NCI-H345 treated with DMSO at 0.1 percent for 48 hours (cell line): ENCODE measurements around the gene EEF2.
"Not testable (repeated sequence)": the region's sequence is repeated elsewhere in the genome, so short reads cannot be mapped to it uniquely, and the experiment has no call there.

ENCODE experiments used
- DNase-seq: peaks from one replicate; lab custom pipeline; 2025; ENCODE audit not compliant: unreplicated experiment; lab: John Stamatoyannopoulos, UW

Gene EEF2

DNA sequence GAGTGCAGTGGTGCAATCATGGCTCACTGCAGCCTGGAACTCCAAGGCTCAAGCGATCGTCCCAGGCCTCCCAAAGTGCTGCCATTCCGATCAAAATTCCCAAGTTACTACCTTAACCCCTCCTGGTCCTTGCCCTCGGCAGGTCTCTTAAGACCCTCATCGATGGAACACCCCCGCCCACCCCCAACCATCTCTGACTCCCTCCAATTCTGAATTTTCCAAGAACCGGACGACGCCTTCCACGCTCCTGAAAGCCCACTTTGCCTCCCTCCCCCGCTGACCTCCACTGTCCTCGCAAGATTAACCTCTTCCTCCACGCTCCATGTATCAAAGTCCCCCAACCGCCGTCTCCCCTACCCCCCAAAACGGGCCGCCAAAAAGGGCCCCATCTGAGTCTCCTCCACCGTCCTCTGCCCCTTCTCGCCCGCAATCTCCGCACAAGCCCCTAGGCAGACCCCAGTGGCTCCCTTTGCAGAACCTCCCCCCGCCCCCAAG, 14.9 kb downstream of the EEF2 start:
- DNase-seq = no peak

DNA sequence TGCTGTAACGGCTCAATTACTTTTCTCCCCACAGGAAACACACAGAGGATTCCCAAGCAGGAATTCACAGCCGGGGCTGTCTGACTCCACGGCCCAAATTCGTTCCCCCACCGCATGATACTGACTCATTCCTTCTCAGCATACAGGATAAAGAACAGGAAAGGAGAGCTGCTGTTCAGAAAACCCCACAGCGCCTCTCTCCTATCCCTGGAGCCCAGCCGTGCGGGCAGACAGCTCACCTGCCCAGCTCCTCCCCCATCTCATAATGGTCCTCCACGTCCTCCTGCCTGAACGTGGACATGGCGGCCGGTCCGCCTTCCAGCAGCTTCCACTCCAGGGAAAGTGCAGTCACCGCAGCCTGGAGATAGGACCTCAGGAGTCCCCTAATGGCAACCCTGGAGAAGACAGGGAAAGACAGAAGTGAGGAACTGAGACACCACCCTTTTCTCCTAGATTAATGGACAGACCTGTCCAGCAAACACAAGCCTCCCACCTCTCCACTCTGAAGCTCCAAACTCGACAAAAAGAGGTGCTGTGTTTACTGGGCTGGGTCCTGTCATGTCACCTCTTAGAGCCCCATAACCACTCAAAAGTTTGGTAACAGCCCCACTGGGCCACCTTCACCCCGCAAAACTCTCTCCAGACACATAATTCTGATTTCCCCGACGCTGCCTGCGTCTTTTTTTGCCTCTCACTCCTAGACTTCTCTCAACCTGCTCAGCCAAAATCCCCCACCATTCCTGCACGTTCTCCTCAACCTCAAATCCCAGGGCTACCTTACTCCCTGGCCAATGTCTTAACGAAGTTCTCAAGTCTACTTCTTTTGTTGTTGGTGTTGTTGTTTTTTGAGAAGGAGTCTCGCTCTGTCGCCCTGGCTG, 15.6 kb downstream of the EEF2 start:
- DNase-seq = no peak

DNA sequence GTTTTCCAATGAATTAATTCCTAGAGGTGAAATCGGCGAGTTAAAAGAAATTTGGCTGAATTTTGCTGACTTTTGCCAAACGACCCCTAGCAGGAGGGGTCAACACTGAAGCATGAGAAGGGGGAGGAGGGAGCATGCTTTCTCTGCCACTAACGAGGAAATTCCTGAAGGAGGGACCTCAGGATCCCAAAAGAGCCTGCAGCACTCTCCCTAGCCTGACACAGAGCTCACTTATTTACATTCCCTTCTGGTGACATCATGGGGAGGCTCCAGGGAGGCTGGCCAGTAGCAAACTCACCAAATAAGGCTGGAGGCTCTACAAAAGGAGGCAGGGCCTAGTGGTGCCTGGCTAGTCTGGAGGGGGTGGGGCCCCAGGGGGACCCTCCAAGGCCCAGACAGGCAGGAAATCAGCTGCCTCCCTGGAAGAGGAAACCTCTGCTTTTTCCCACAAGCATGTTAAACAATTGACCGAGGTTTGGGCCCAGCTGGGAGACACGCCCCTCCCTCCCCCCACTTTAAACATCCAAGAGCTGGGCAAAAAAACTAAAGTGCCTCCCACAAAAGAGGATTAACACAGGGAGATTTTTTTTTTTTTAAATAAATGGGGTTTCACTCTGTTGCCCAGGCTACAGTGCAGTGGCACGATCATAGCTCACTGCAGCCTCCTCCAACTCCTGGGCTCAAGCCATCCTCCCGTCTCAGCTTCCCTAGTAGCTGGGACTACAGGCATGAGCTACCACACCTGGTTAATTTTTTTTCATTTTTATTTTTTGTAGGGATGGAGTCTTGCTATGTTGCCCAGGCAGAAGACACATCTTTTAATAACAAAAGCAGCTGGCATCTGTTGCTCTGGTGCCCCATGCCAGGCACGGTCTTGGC, 16.5 kb downstream of the EEF2 start:
- no peak for DNase-seq

DNA sequence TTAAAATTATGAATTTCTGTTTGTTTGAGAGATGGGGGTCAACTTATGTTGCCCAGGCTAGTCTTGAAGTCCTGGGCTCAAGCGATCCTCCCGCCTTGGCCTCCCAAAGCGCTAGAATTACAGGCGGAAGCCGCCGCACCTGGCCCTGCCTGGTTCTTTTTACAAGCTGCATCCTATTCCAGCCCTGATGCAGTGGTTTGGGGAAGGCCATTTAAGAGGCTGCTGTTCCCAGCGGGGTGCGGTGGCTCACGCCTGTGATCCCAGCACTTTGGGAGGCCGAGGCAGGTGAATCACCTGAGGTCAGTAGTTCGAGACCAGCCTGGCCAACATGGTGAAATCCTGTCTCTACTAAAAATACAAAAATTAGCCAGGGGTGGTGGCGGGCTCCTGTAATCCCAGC, 17.3 kb downstream of the EEF2 start:
- DNase-seq = not testable (repeated sequence)

DNA sequence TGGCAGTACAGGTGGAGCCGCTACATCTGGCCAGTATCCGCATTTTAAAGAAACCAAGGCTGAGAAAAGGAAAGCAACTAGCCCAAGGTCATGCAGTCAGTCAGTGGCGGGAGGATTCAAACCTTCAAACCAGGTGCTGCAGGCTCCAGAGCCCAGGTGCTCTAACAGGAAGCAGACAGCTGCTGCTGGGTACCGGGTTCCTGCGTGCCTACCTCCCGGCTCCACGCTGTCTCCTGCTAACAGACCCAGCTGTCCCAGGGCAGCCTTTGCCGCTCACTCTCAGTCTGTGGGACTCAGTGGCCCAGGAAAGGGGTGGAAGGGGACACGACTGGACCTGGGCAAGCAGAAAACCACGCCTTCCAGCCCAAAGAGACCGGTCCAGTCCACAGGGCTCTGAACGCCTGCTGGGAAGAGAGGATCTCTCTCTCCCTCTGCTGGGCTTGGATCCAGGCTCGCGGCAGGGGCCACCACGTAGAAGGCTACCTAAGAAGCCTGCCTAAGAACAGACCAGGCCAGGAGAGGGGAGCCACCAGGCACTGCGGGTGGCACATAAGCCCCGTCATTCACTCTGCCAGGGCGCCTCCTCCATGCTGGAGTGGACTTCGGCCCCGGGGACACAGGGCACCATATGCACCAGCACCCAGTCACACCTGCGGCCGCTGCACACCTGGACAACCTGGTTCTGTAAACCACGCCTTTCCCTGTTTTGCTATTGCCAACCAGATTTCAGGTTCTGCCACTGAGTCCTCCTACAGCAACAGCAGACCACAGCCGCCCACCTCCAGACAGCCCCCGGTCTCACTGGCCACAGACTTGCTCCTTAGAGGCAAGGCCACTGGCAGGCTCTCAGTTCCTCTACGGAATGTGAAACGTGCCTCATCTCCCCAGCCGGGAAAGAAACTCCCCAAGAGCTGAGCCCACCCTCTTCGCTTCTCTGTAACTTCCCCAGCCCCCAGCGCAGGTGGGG, 18.9 kb downstream of the EEF2 start:
- no peak for DNase-seq

DNA sequence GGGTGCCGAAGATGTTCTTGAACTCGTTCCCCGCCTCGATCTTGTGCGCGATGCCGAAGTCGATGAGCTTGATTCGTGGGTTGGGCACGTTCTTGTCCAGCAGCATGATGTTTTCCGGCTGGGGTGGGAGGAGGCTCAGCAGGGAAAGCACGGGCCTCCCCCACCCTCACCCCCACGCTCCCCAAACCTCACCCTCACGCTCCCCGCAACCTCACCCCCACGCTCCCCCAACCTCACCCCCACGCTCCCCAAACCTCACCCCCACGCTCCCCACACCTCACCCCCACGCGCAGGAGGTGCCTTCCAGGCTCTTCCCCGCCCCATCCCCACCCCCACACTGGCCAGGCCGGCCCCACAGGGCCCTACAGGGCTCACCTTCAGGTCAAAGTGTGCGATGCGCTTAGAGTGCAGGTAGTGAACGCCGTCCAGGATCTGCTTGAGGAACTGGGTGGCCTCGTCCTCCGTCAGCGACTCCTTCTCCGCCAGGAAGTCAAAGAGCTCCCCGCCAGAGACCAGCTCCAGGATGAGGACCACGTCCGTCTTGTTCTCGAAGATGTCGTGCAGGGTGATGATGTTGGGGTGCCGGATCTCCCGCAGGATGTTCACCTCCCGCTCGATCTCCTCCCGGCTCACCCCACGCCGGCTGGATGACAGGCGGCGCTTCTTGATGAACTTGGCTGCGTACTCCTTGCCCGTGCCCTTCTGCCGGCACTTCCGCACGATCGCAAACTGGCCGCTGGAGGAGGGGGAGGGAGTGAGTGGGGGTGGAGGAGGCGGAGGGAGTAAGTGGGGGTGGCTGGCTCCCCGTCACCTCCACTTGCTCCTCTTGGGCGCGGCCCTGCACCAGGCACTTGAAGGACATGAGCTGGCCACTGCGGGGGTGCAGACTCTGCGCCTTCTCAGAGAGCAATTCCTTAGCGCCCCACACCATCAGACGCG, 20.7 kb downstream of the EEF2 start:
- no peak for DNase-seq

DNA sequence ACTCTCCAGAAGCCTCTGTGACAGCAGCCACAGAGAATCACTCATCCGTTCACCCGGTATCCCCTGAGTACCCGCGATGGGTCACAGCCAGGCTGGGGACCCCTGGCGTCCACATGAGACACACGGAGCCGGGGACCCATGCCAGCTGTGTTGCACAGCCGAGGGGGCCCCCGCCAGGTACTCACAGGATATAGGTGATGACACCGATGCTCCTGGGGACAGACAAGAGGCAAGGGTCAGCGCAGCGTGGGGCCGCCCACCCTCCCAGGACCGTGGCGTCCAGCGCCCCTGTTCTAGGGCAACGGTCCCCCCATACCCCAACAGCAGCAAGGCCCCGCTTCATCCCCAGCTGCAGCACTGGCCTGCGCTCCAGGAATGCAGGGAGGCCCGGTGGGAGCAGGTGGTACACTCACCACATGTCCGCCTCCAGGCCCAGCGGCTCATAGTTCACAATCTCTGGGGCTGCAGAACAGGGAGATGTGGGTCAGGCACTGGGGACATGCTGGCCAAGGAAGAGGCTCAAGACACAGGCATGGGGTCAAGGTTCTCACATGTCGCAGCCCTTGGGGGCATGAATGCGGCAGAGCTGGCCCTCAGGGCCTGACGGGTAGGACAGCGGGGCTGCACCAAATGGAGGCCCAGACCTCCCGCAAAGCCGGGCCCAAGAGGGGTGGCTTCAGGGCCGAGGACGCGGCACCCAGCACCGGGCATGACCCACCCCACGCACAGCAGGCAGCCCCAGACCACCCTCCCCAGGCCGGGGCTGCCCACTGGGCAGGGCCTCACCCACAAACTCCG, 21.6 kb downstream of the EEF2 start:
- DNase-seq = no peak

DNA sequence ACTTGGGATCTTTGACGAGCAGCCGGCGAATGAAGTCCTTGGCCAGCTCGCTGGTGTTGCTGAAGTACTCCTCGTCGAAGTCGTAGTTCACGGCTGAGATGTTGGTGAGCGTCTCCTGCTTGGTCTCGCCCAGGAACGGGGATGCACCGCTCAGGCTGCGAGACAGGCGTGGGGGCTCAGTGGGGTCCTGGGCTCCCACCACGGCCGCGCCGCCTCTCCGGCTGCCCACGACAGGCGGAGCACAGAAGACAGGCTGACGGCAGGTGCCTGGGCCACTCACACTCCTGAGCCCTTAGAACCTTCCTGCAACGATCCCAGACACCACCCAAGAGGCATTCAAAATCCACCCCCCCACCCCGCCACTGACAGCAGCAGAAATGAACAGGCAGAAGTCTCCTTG, 24.3 kb downstream of the EEF2 start:
- no peak for DNase-seq

DNA sequence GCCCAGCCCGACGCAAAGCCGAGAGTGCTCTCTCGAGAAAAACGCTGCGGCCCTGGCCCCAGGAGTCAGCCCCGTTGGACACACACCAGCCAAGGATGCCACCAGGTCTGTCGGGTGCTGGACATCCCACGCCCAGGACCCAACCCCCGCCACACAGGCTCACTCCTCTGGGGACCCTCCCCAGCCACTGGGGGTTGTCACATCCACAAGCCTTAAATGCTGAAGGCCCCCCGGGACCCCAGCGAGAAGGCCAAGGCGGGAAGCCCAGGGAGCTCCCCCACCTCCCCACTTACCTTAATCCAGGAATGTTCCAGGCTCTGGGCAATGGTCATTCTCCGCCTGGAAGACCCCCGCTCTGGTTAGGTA, 25.5 kb downstream of the EEF2 start:
- no peak for DNase-seq

DNA sequence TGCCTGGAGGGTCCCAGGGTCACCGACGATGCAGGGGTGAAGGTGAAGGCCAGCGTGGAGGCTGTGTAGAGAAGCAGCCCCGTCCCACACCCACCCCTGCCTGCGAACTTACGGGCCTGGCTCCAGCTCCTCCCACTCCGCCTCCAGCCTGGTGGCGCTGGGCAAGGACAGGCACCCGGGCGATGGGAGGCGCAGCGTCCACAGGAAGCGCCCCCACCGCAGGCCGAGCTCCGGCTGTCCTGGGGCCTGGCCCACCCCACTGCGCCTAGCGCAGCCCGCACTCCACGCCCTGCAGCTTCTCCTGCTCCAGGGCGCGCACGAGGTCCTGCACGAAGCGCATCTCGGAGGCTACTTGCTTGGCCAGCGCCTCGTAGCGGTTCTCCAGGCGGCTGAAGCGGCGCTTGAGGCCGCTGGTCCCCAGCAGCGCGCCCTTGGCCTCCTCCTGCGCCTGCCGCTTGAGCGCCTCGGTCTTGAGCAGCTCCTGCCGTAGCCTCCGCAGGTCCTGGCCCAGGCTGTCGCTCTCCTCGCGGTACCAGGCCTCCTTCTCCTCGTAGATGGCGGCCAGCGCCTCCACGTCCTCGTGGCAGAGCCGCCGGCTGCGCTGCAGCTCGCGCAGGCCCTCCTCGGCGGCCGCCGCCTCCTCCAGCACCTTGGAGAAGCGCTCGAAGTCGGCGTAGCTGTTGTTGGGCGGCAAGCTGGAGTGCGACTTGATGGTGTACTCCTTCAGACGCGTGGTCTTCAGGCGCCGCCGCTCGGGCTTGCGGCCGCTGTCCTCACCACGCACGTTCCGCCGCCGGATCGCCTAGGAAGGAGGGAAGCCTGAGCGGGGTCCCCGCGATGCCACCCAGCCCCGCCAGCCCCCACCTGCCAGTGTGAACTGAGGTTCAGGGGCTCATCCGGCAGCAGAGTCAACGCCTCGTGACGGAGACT, 26.2 kb downstream of the EEF2 start:
- DNase-seq = no peak

DNA sequence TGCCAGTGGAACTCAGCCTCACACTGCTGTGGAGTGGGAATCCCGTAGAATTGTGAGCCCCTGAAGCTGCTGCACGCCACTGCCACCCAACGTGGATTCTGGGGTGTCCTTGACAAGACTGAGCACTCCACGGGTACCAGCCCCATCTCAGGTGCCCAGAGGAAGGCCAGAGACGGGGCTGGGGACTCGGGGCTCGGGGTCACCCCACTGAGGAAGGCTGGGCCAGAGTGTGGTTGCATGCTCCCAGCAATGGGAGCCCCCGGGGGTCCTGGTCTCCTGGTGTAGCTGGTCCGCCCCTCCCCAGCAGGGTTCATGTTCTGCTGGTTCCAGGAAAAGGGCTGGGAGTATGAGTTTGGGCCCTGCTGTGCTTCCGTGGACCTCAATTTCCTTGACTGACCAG, 29.6 kb downstream of the EEF2 start:
- no peak for DNase-seq

DNA sequence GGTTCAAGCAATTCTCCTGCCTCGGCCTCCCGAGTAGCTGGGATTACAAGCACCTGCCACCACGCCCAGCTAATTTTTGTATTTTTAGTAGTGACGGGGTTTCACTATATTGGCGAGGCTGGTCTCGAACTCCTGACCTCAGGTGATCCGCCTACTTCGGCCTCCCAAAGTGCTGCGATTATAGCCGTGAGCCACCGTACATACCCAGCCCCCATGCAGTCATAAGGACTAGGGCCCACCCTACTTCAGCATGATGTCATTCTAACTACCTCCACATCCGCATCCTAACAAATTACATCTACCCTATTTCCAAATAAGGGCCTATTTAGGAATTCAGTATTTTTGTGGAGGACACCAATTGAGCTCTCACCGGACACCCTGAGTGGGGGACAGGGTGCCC, 30.0 kb downstream of the EEF2 start:
- not testable (repeated sequence) for DNase-seq

DNA sequence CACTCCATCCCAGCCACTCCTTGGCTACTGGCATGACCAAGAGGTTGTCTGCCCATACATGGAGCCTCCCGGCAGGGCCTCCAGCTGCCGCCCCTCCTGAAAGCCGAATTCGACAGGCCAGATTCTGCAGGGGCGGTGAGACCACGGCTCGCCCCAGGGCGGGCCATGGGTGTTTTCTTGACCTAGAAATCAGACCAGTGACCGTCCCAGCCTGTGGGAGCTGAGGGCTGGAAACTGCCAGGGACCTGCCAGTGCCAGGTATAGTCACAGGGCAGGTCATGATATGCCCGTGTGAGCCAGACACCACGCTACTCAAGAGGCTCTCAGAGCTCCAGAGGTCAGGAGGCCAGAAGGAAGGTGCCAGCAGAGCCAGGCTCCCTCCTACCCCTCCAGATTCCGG, 31.2 kb downstream of the EEF2 start:
- DNase-seq = no peak

DNA sequence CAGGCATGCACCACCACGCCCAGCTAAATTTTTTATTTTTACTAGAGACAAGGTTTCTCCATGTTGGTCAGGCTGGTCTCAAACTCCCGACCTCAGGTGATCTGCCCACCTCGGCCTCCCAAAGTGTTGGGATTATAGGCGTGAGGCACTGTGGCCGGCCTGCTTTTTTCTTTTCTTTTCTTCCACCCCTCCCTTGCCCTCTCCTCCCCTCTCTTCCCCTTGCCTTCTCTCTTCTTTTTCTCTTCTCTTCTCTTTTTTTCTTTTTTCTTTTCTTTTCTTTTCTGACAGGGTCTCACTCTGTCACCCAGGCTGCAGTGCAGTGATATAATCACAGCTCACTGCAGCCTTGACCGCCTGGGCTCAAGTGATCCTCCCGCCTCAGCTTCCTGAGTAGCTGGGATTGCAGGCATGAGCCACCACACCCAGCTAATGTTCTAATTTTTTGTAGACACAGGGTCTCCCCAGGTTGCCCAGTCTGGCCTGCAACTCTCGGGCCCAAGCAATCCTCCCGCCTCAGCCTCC, 32.4 kb downstream of the EEF2 start:
- not testable (repeated sequence) for DNase-seq

DNA sequence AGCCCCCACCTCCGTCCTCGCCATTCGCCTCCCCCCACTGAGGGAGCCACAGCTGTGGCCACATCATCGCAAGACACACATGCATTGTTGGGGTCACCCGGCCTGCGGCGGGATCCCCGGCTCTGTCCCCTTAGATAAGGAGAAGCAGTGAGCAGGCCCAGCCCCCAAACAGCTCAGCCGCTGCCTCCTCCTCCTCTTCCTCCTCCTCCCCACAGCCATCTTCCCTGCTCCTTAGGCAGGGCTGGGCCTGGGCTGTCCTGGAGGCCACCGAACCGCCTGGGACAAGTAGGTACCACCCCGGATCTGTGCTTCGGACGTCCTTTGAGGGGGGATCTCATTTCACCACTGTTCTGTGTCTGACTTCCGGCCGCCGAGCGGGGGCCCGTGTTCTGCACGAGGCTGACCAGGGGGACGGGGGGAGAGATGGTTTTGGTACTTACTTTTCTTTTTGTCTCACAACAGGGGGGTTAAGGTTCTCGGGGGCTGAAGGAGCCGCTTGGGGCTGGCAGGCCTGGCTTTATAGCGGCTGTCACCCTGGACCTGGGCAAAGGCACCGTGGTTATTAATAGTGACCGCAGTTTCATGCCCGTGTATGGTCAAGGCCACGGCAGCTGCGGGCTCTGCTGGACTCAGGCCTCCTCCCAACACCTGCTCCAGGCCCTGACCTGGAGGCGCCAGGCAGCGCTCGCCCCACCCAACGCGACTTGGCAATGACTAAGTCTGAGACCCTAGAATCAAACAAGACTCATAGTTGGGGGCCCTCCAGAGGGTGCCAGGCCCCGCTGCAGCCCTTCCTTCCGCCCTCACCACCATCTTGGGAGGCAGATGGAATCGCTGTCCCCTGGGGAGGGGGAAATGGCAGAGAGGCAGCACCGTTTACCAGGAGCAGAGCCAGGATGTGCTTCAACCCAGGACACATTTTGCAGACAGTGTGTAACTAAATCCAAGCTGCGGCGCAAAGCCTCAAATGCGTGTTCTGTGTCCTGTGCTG, 34.1 kb downstream of the EEF2 start:
- DNase-seq = no peak
